HG03097 (cell line): ENCODE data around the gene SDK1.

Experiments used
- ATAC-seq: cut with Tn5 transposase; IDR thresholded peaks from one replicate; pipeline ENCODE4 v1.9.1; 2021; ENCODE audit not compliant: unreplicated experiment, low FRiP score

Gene SDK1

GRCh38 chr7:3762146-3762831 lies 461.2 kb downstream of the SDK1 start:
- no peak for ATAC-seq

- ATAC-seq, result no peak
Measured at GRCh38 chr7:3767917-3768777, 467.1 kb downstream of the SDK1 start.

- no peak for ATAC-seq
Measured at GRCh38 chr7:3771906-3772305, 470.9 kb downstream of the SDK1 start.

- ATAC-seq, result no peak
Measured at GRCh38 chr7:3778345-3778744, 477.3 kb downstream of the SDK1 start.

- ATAC-seq, result no peak
Measured at GRCh38 chr7:3780016-3780415, 479.0 kb downstream of the SDK1 start.

GRCh38 chr7:3780525-3780924 lies 479.5 kb downstream of the SDK1 start:
- ATAC-seq, result no peak

GRCh38 chr7:3781607-3782006 lies 480.6 kb downstream of the SDK1 start:
- no peak for ATAC-seq

GRCh38 chr7:3787717-3788264 lies 486.7 kb downstream of the SDK1 start:
- no peak for ATAC-seq

- ATAC-seq, result no peak
Measured at GRCh38 chr7:3790803-3791202, 489.8 kb downstream of the SDK1 start.

GRCh38 chr7:3791327-3791726 lies 490.3 kb downstream of the SDK1 start:
- ATAC-seq, result no peak

- ATAC-seq, result no peak
Measured at GRCh38 chr7:3795141-3795540, 494.1 kb downstream of the SDK1 start.

GRCh38 chr7:3795781-3796180 lies 494.7 kb downstream of the SDK1 start:
- ATAC-seq, result no peak

- ATAC-seq, result no peak
Measured at GRCh38 chr7:3805151-3805550, 504.1 kb downstream of the SDK1 start.

GRCh38 chr7:3806516-3806915 lies 505.5 kb downstream of the SDK1 start:
- ATAC-seq, result no peak

GRCh38 chr7:3807824-3808223 lies 506.8 kb downstream of the SDK1 start:
- ATAC-seq, result no peak

- no peak for ATAC-seq
Measured at GRCh38 chr7:3821488-3821887, 520.4 kb downstream of the SDK1 start.

GRCh38 chr7:3825491-3825890 lies 524.4 kb downstream of the SDK1 start:
- no peak for ATAC-seq

- no peak for ATAC-seq
Measured at GRCh38 chr7:3832199-3832598, 531.1 kb downstream of the SDK1 start.

- ATAC-seq, result no peak
Measured at GRCh38 chr7:3835109-3835508, 534.1 kb downstream of the SDK1 start.

GRCh38 chr7:3836855-3837254 lies 535.8 kb downstream of the SDK1 start:
- ATAC-seq, result no peak

GRCh38 chr7:3844540-3845151 lies 543.6 kb downstream of the SDK1 start:
- no peak for ATAC-seq
